Trophoblast cell (in vitro differentiated cells and primary cell): ENCODE data around the gene CEL.

Source experiments
- DNase-seq, 2 donors: peaks; one replicate each; pipeline ENCODE4 v3.0.0-alpha.2; 2016
- H2AFZ ChIP-seq: 2 replicates; pipeline ENCODE4 v1.6.1; 2013; ENCODE audit warnings: low read length, moderate library complexity, mild to moderate bottlenecking; ENCODE audit not compliant: insufficient read depth, poor library complexity
- H2AK5ac ChIP-seq: 2 replicates; pipeline ENCODE4 v1.6.1; 2013; ENCODE audit warnings: mild to moderate bottlenecking, low read length
- H2BK120ac ChIP-seq: 2 replicates; pipeline ENCODE4 v1.6.1; 2013; ENCODE audit warnings: low read length, mild to moderate bottlenecking, moderate library complexity; ENCODE audit not compliant: insufficient read depth, poor library complexity
- H2BK12ac ChIP-seq: 2 replicates; pipeline ENCODE4 v1.6.1; 2013; ENCODE audit warnings: mild to moderate bottlenecking, low read length, moderate library complexity
- H2BK5ac ChIP-seq: 2 replicates; pipeline ENCODE4 v1.6.1; 2013; ENCODE audit warnings: low read length, low read depth, moderate library complexity, mild to moderate bottlenecking; ENCODE audit not compliant: poor library complexity
- H3K14ac ChIP-seq: 2 replicates; pipeline ENCODE4 v1.6.1; 2013; ENCODE audit warnings: mild to moderate bottlenecking, low read length
- H3K18ac ChIP-seq: 2 replicates; pipeline ENCODE4 v1.6.1; 2013; ENCODE audit warnings: mild to moderate bottlenecking, low read length
- H3K23ac ChIP-seq: 2 replicates; pipeline ENCODE4 v1.6.1; 2013; ENCODE audit warnings: low read length
- H3K27ac ChIP-seq: 2 replicates; pipeline ENCODE4 v1.5.1; 2013; ENCODE audit warnings: low read depth, mild to moderate bottlenecking, inconsistent platforms, low read length, moderate library complexity
- H3K27me3 ChIP-seq: 2 replicates; pipeline ENCODE4 v1.6.1; 2013; ENCODE audit warnings: inconsistent platforms, mild to moderate bottlenecking, low read length, moderate library complexity; ENCODE audit not compliant: insufficient read depth
- H3K36me3 ChIP-seq, 2 experiments: 1 replicate in 1 of 2; 2 replicates in 1 of 2; pipeline ENCODE4 v1.6.1; 2013; ENCODE audit warnings: low read length in 2 of 2, mild to moderate bottlenecking in 2 of 2, moderate library complexity in 1 of 2; ENCODE audit not compliant: insufficient read depth in 2 of 2, control insufficient read depth in 1 of 2
- H3K4ac ChIP-seq: 2 replicates; pipeline ENCODE4 v1.6.1; 2013; ENCODE audit warnings: low read depth, mild to moderate bottlenecking, low read length, moderate library complexity
- H3K4me1 ChIP-seq, 2 experiments: 1 replicate in 1 of 2; 2 replicates in 1 of 2; pipeline ENCODE4 v1.6.1; 2013; ENCODE audit warnings: low read length in 2 of 2, mild to moderate bottlenecking in 2 of 2, moderate library complexity in 1 of 2; ENCODE audit not compliant: insufficient read depth in 2 of 2, control insufficient read depth in 1 of 2
- H3K4me2 ChIP-seq: 2 replicates; pipeline ENCODE4 v1.6.1; 2013; ENCODE audit warnings: inconsistent platforms, mild to moderate bottlenecking, low read length, moderate library complexity
- H3K4me3 ChIP-seq: 2 replicates; pipeline ENCODE4 v1.5.1; 2013; ENCODE audit warnings: mild to moderate bottlenecking, low read depth, low read length, inconsistent platforms
- H3K79me1 ChIP-seq: one replicate; pipeline ENCODE4 v1.6.1; 2013; ENCODE audit warnings: low read length
- H3K79me2 ChIP-seq: 2 replicates; pipeline ENCODE4 v1.6.1; 2013; ENCODE audit warnings: low read length, mild to moderate bottlenecking; ENCODE audit not compliant: control insufficient read depth, insufficient read depth, poor library complexity
- H3K9ac ChIP-seq: 2 replicates; pipeline ENCODE4 v1.6.1; 2013; ENCODE audit warnings: mild to moderate bottlenecking, low read length
- H3K9me3 ChIP-seq: 2 replicates; pipeline ENCODE4 v1.6.1; 2013; ENCODE audit warnings: low read depth, mild to moderate bottlenecking, control low read depth, inconsistent platforms, low read length; ENCODE audit not compliant: insufficient read depth
- H4K12ac ChIP-seq: 2 replicates; pipeline ENCODE4 v1.6.1; 2013; ENCODE audit warnings: low read depth, mild to moderate bottlenecking, low read length, moderate library complexity
- H4K8ac ChIP-seq: 2 replicates; pipeline ENCODE4 v1.6.1; 2013; ENCODE audit warnings: low read depth, mild to moderate bottlenecking, low read length, moderate library complexity
- H4K91ac ChIP-seq: one replicate; pipeline ENCODE4 v1.6.1; 2013; ENCODE audit warnings: low read depth, mild to moderate bottlenecking, low read length, moderate library complexity
- WGBS: extraction: QIAGEN DNeasy Blood & Tissue Kit; methylation state at CpG from one replicate; pipeline ENCODE4 v1.1.7; 2013; ENCODE audit warnings: missing lambda C conversion rate; ENCODE audit not compliant: insufficient read length, insufficient coverage; ENCODE audit errors: extremely low coverage; 5-methylcytosine and 5-hydroxymethylcytosine counted together

CEL gene

DNA sequence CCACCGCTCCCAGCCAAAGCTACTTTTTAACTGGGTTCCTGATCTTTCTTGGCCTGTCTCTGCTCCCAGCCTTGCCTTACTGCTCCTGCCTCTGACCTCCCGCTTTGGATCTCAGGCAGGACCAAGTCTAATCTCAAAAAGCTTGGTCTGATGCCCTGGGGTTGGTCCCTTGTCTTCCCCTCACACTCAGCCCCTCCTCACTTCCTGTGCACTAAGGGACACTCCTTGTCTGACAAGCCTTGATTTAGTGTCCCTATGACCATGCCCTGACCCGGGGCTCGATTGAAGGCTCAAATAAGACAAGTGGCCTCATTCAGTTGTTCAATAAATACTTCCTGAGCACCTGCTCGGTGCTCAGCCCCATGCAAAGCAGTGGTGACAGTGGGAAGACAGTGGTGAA, 34.6 kb upstream of the CEL start:
- H3K14ac ChIP-seq: no peak overlapping the region
- H3K23ac ChIP-seq: no peak overlapping the region
- H2AK5ac ChIP-seq: no peak overlapping the region
- H3K18ac ChIP-seq: no peak overlapping the region
- no peak overlapping the region for H2BK12ac ChIP-seq
- H3K27ac ChIP-seq: no peak overlapping the region
- no peak overlapping the region for H4K12ac ChIP-seq
- no CpG with 5 or more reads among the region's 5 CpGs for WGBS
- H3K79me1 ChIP-seq: peaks cover 10% of the 10 kb centered on the region
- H3K79me2 ChIP-seq: peaks cover 11% of the 10 kb centered on the region
- H4K8ac ChIP-seq: no peak overlapping the region
- no peak overlapping the region for H3K4ac ChIP-seq
- no peak overlapping the region for H3K9ac ChIP-seq
- H3K4me1 ChIP-seq: peaks cover 6 to 8% of the 10 kb centered on the region in 2 experiments
- no peak overlapping the region for H3K4me3 ChIP-seq
- no peak for DNase-seq
- H2AFZ ChIP-seq: no peak overlapping the region
- H3K27me3 ChIP-seq: no peaks in the 10 kb centered on the region
- no peak overlapping the region for H4K91ac ChIP-seq
- H2BK5ac ChIP-seq: no peak overlapping the region
- no peaks in the 10 kb centered on the region for H3K36me3 ChIP-seq
- peaks cover 2% of the 10 kb centered on the region for H3K9me3 ChIP-seq
- H3K4me2 ChIP-seq: no peak overlapping the region
- no peak overlapping the region for H2BK120ac ChIP-seq

DNA sequence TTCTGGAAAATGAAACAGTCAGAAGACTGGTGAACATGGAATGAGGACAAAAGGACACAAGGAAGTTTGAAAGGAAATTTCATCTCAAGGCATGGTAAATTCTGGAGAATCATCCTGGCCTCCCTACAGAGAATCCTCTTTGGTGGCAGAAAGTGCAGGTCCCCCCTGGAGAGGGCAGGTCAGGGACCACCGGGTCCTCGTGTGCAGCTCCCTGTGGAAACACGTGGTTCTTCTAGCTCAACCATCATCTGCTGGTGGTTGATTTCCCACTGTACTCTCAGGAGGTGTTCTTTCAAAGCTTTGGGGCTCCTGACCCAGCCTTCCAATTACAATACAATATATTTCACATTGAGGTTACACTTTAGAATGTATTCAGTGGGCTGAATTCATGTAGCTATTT, 33.6 kb upstream of the CEL start:
- no peak overlapping the region for H4K91ac ChIP-seq
- H3K79me2 ChIP-seq: peaks cover 11% of the 10 kb centered on the region
- no peak overlapping the region for H2BK12ac ChIP-seq
- H2BK5ac ChIP-seq: no peak overlapping the region
- no peak overlapping the region for H3K4me2 ChIP-seq
- H3K27me3 ChIP-seq: no peaks in the 10 kb centered on the region
- H3K9ac ChIP-seq: no peak overlapping the region
- no peak overlapping the region for H3K27ac ChIP-seq
- peaks cover 10% of the 10 kb centered on the region for H3K79me1 ChIP-seq
- WGBS: no CpG with 5 or more reads among the region's 3 CpGs
- H4K8ac ChIP-seq: no peak overlapping the region
- H2AK5ac ChIP-seq: no peak overlapping the region
- peaks cover 2% of the 10 kb centered on the region in 2 experiments for H3K36me3 ChIP-seq
- no peak overlapping the region for H3K4me3 ChIP-seq
- no peak overlapping the region for H3K14ac ChIP-seq
- no peak overlapping the region for H2AFZ ChIP-seq
- H3K4ac ChIP-seq: no peak overlapping the region
- no peak overlapping the region for H3K23ac ChIP-seq
- DNase-seq: no peak
- peaks cover 6 to 8% of the 10 kb centered on the region in 2 experiments for H3K4me1 ChIP-seq
- no peak overlapping the region for H2BK120ac ChIP-seq
- H4K12ac ChIP-seq: no peak overlapping the region
- peaks cover 2% of the 10 kb centered on the region for H3K9me3 ChIP-seq
- H3K18ac ChIP-seq: no peak overlapping the region

DNA sequence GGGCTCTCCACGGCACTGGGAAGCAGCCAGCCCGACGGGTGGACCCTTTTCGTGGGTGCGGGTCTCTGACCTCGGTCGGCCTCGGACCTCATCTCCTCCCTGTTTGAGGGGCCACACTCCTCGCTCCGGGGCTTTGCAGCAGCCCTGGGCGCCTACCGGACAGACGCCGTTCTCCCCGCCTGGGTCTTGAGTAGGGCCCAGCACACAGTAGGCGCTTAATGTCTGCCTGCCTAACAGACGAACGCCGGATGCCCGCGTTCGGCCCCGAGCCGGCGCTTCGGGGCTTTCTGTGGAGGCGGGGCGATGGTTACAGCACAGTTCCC, 31.8 kb upstream of the CEL start:
- DNase-seq: no peak
- H3K79me2 ChIP-seq: peaks cover 11% of the 10 kb centered on the region
- H3K14ac ChIP-seq: peak overlapping the region; percentile 96
- H3K18ac ChIP-seq: peak overlapping the region; percentile 91
- H4K91ac ChIP-seq: peak overlapping the region; percentile 92
- peak overlapping the region; percentile 99 for H4K8ac ChIP-seq
- peak overlapping the region; percentile 93 for H3K4me3 ChIP-seq
- H2BK5ac ChIP-seq: peak overlapping the region; percentile 7
- peaks cover 5 to 12% of the 10 kb centered on the region in 2 experiments for H3K36me3 ChIP-seq
- H3K9me3 ChIP-seq: peaks cover 2% of the 10 kb centered on the region
- peak overlapping the region; percentile 4 for H2AFZ ChIP-seq
- H3K4me1 ChIP-seq: peaks cover 6 to 8% of the 10 kb centered on the region in 2 experiments
- H3K9ac ChIP-seq: peak overlapping the region; percentile 93
- H3K23ac ChIP-seq: no peak overlapping the region
- H2BK12ac ChIP-seq: no peak overlapping the region
- H3K27me3 ChIP-seq: no peaks in the 10 kb centered on the region
- peak overlapping the region; percentile 39 for H4K12ac ChIP-seq
- H2BK120ac ChIP-seq: peak overlapping the region; percentile 9
- H3K79me1 ChIP-seq: peaks cover 10% of the 10 kb centered on the region
- H3K27ac ChIP-seq: peak overlapping the region; percentile 34
- H2AK5ac ChIP-seq: peak overlapping the region; percentile 87
- H3K4me2 ChIP-seq: peak overlapping the region; percentile 75
- peak overlapping the region; percentile 89 for H3K4ac ChIP-seq
- no CpG with 5 or more reads among the region's 28 CpGs for WGBS

DNA sequence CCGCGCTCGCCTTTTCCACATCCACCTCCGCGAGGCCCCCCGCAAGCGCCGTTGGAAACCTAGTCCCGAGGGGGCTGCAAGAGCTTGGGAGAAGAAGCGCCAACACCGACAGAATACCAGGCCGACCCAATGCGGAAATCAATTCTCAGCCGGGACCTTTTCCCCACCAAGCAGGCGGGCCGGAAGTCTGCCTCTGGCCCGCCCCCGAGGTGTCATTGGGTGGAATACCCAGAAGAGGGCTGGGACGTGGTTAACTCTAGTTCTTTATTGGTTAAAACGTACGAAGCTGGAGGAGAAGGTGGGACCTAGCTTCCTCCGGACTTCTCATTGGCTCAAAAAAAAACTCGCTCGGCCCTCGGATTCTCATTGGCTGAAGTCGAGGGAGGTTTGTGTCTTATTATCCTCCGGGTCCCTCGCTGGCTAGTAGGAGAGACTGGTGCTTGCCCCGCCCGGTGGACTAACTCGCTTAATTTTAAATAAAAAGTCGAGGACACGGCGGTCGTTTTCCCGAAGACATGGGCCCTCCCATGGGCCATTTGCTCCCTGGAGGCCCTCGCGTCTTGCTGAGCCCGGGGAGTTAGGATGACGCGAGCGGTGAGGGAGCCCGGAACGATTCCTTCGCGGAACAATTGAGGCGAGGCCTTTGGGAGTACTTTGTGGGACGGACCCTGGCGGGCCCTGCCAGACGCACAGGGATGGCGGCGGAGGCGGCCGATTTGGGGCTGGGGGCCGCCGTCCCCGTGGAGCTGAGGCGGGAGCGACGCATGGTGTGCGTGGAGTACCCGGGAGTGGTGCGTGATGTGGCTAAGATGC, 31.3 kb upstream of the CEL start, which contains the start of gene GTF3C5:
GTF3C5 (plus strand) TSS at position 681 of the 813 bp plus-strand sequence; CDS start at position 696, 15 bp downstream.
- peak within 1 kb of the TSS; percentile 75 for H3K4me2 ChIP-seq
- H3K4ac ChIP-seq: peak within 1 kb of the TSS; percentile 95
- H3K18ac ChIP-seq: peak within 1 kb of the TSS; percentile 96
- peak within 1 kb of the TSS; percentile 99 for H3K9ac ChIP-seq
- H3K4me1 ChIP-seq: peaks cover 6 to 8% of the 10 kb centered on the region in 2 experiments
- DNase-seq: peak; percentile 97 to 99
- H4K8ac ChIP-seq: peak within 1 kb of the TSS; percentile 100
- H3K23ac ChIP-seq: no peak within 1 kb of the TSS
- H3K4me3 ChIP-seq: peak within 1 kb of the TSS; percentile 99
- peaks cover 2% of the 10 kb centered on the region for H3K9me3 ChIP-seq
- H2BK120ac ChIP-seq: peak within 1 kb of the TSS; percentile 89
- H2AK5ac ChIP-seq: peak within 1 kb of the TSS; percentile 87
- peak within 1 kb of the TSS; percentile 85 for H3K27ac ChIP-seq
- no peak within 1 kb of the TSS for H2BK12ac ChIP-seq
- no CpG with 5 or more reads among the region's 63 CpGs for WGBS
- H4K12ac ChIP-seq: peak within 1 kb of the TSS; percentile 99
- no peaks in the 10 kb centered on the region for H3K27me3 ChIP-seq
- peaks cover 11% of the 10 kb centered on the region for H3K79me2 ChIP-seq
- peaks cover 5 to 12% of the 10 kb centered on the region in 2 experiments for H3K36me3 ChIP-seq
- peak within 1 kb of the TSS; percentile 92 for H4K91ac ChIP-seq
- H3K79me1 ChIP-seq: peaks cover 10% of the 10 kb centered on the region
- H2AFZ ChIP-seq: peak within 1 kb of the TSS; percentile 99
- peak within 1 kb of the TSS; percentile 91 for H2BK5ac ChIP-seq
- peak within 1 kb of the TSS; percentile 99 for H3K14ac ChIP-seq
